Measurements from ENCODE around the gene ATP13A4. TPM values are rescaled to one million over a fixed set of nuclear protein-coding genes. Genes with fewer than 3 reads are reported as not detected.

Gene ATP13A4
- total and polyA plus RNA-seq, 8 donors: 48.4 to 262 (median 60.2) TPM

DNA sequence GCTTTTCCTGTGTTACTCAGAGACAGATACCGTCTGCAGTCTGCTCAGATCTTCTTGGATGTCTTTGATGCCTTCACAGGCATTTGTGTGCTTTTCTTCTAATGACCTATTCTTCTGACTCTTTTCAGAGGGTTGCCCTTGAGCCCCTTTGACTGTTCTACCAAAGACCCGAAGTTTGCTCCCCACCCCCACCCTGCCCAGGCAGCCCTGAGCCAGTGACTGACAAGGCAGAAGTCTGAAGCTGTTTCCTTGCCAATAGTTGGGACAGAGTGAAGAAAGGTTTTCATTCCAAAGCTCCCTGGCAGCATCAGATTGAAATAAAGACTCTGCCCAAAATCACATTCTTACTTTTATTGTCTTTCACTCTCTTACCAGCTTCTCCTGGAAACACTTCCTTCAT is 167.1 kb downstream of the ATP13A4 start:
- H3K4me1 ChIP-seq: no peaks in the 10 kb centered on the region
- no peaks in the 10 kb centered on the region for H3K36me3 ChIP-seq
- no peaks in the 10 kb centered on the region for H3K27me3 ChIP-seq
- no peak for ATAC-seq
- H3K4me3 ChIP-seq: no peak overlapping the region
- DNase-seq: no peak
- no peaks in the 10 kb centered on the region for H3K9me3 ChIP-seq
- TF ChIP-seq, protein P1, sequence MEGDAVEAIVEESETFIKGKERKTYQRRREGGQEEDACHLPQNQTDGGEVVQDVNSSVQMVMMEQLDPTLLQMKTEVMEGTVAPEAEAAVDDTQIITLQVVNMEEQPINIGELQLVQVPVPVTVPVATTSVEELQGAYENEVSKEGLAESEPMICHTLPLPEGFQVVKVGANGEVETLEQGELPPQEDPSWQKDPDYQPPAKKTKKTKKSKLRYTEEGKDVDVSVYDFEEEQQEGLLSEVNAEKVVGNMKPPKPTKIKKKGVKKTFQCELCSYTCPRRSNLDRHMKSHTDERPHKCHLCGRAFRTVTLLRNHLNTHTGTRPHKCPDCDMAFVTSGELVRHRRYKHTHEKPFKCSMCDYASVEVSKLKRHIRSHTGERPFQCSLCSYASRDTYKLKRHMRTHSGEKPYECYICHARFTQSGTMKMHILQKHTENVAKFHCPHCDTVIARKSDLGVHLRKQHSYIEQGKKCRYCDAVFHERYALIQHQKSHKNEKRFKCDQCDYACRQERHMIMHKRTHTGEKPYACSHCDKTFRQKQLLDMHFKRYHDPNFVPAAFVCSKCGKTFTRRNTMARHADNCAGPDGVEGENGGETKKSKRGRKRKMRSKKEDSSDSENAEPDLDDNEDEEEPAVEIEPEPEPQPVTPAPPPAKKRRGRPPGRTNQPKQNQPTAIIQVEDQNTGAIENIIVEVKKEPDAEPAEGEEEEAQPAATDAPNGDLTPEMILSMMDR (IDR thresholded peaks at IDR 0.05): no peak
- intact Hi-C loops (cut with DNase I): no loop called here
- no peak overlapping the region for H3K27ac ChIP-seq

DNA sequence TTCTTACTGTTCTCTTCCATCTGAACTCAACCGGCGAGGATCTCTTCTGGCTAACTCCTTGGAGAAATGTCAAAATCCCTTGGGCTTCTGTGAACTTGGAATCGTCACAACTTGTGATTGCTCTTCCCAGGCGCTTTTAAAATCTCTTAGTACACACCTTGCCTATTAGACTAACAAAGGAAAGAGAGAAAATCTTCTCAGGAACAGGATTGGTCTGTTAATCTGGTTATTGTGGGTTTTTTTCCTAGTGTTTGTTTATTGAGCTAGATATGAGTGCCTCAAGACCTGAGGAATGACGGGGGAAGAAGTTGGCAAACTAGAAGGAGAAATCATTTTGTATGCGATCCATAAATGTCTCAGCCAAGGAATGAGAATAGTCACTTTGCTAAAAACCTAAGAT is 176.0 kb downstream of the ATP13A4 start, which contains the start of gene ATP13A5:
Gene ATP13A5 (minus strand): TSS at position 48 of the 400 bp plus-strand sequence. CDS start 28 bp downstream, at position 20.
- Histone ChIP-seq H3K36me3 (no peaks in the 10 kb centered on the region), H3K4me3 (no peak within 1 kb of the TSS), H3K27ac (no peak within 1 kb of the TSS), H3K4me1 (no peaks in the 10 kb centered on the region), H3K9me3 (no peaks in the 10 kb centered on the region), H3K27me3 (no peaks in the 10 kb centered on the region)
- intact Hi-C loops (cut with DNase I): no loop called here
- DNase-seq (no peak), ATAC-seq (no peak)
- TF ChIP-seq, protein P1 (IDR thresholded peaks at IDR 0.05): no peak

DNA sequence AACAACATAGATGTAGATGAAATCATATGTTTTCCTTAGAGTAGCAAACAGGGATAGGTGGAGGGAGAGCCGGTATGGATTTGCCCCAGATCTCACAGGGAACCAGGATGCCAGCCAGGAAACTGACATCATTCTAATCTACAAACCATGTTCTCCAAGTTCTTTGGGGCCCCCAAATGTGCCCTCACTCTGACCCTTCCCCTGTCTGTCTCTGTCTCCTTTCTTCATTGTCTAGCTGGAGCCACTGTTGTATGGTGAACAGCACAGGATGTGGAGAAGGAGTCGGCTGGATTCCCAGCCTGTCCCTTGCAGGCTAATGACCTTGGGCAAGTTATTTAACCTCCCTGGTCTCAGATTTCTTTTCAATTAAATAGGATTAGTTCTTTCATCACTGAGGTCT is 177.1 kb downstream of the ATP13A4 start:
- no peaks in the 10 kb centered on the region for H3K27me3 ChIP-seq
- H3K27ac ChIP-seq: no peak overlapping the region
- no peak overlapping the region for H3K4me3 ChIP-seq
- intact Hi-C loops (cut with DNase I): no loop called here
- ATAC-seq (no peak), DNase-seq (no peak)
- H3K9me3 ChIP-seq: no peaks in the 10 kb centered on the region
- H3K36me3 ChIP-seq: no peaks in the 10 kb centered on the region
- TF ChIP-seq, protein P1 (IDR thresholded peaks at IDR 0.05): no peak
- no peaks in the 10 kb centered on the region for H3K4me1 ChIP-seq

DNA sequence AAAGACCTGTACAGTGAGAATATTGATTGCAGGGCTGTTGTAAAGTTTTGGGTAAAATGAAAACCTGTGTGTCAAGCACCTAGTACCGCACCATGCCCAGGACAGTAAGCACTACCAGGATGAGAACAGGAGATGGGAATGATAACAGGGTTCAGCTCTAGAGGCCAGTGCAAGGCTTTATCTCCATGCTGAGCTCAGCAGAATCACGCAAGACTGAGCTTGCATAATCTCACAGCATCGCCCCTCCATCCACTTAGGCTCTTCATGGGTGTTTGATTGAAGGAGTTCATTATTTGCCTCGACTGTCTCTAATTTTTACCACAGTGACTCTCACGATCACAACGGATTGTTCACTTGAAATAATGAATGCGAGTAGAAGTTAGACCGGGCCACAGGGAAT is 179.1 kb downstream of the ATP13A4 start:
- intact Hi-C loops (cut with DNase I): no loop called here
- TF ChIP-seq, protein P1 (IDR thresholded peaks at IDR 0.05): no peak
- no peak for ATAC-seq

DNA sequence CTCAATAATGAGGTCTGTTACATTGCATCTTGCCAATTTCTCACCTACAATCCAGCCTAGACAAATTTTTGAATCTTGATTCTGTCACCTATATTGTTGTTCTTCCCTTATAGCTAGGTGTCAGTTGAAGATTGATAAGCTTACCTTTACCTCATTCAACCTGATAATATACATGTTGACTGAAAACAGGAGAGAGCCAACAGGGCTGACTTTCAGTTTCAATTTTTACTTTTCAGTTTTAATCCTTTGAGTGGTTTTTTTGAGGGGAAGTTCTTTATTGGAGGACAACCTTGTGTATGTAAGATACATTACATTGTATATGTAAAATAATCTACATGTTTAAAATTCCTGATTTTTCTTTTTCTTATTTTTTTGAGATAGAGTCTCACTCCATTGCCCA is 181.9 kb downstream of the ATP13A4 start:
- no peak for DNase-seq
- H3K27ac ChIP-seq: no peak overlapping the region
- no peaks in the 10 kb centered on the region for H3K36me3 ChIP-seq
- TF ChIP-seq, protein P1 (IDR thresholded peaks at IDR 0.05): no peak
- no peaks in the 10 kb centered on the region for H3K4me1 ChIP-seq
- no peaks in the 10 kb centered on the region for H3K27me3 ChIP-seq
- intact Hi-C loops (cut with DNase I): no loop called here
- ATAC-seq: no peak
- H3K9me3 ChIP-seq: no peaks in the 10 kb centered on the region
- no peak overlapping the region for H3K4me3 ChIP-seq

More for the DNA sequence above, 179.1 kb downstream of the ATP13A4 start:
- no peaks in the 10 kb centered on the region for H3K4me1 ChIP-seq
- no peaks in the 10 kb centered on the region for H3K27me3 ChIP-seq
- no peak overlapping the region for H3K27ac ChIP-seq
- DNase-seq: no peak
- no peak overlapping the region for H3K4me3 ChIP-seq
- no peaks in the 10 kb centered on the region for H3K36me3 ChIP-seq
- no peaks in the 10 kb centered on the region for H3K9me3 ChIP-seq
